Subcutaneous abdominal adipose tissue (tissue), 5 donors: ENCODE results near the gene RAB40AL.
A peak's percentile ranks its signal among the peaks of the same experiment; 100 is the strongest.

Experiments
- H3K27ac ChIP-seq: one replicate; pipeline ENCODE4 v1.7.0; 2013; ENCODE audit warnings: low read depth, mild to moderate bottlenecking, inconsistent platforms, low read length, moderate library complexity
- H3K27me3 ChIP-seq, 5 donors: one replicate each; pipeline ENCODE4 v1.7.0; 2013; ENCODE audit warnings: low read length in 5 of 5, inconsistent platforms in 1 of 5; ENCODE audit not compliant: control insufficient read depth in 5 of 5, insufficient read depth in 4 of 5
- H3K36me3 ChIP-seq, 5 donors: one replicate each; pipeline ENCODE4 v1.7.0; 2013; ENCODE audit warnings: low read length in 5 of 5; ENCODE audit not compliant: control insufficient read depth in 5 of 5, insufficient read depth in 5 of 5
- H3K4me1 ChIP-seq, 5 donors: one replicate each; pipeline ENCODE4 v1.7.0; 2013; ENCODE audit warnings: low read length in 5 of 5, mild to moderate bottlenecking in 3 of 5, moderate library complexity in 1 of 5; ENCODE audit not compliant: control insufficient read depth in 5 of 5, insufficient read depth in 5 of 5
- H3K4me3 ChIP-seq, 5 donors: one replicate each; pipeline ENCODE4 v1.7.0; 2013; ENCODE audit warnings: low read length in 5 of 5, low read depth in 1 of 5
- H3K9ac ChIP-seq, 5 donors: one replicate each; pipeline ENCODE4 v1.7.0; 2013; ENCODE audit warnings: low read length in 5 of 5, mild to moderate bottlenecking in 4 of 5, moderate library complexity in 3 of 5
- H3K9me3 ChIP-seq, 5 donors: one replicate each; pipeline ENCODE4 v1.7.0; 2013; ENCODE audit warnings: low read length in 5 of 5; ENCODE audit not compliant: control insufficient read depth in 5 of 5
- donor health status: healthy.
- donor health status: healthy.
- donor health status: healthy.
- donor health status: healthy.
- donor health status: healthy.

The RAB40AL gene

DNA sequence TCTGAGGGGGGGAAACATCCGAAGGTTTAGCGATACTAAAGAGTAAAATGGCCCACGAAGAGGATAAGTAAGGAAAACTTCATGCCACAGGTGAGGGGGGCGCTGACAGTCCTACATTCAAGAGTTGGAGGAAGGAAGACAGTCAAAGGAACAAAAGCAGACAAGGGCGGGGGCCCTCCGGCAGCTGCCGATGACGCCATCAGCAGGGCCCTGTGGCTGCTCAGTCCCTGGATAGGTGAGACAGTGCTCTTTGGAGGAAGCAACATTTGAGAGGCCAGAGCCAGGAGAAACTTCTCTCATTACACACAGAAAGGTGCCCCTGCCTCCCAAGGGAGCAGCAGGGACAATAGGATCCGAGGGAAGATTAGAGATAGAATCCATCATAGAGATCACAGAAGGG is 41.5 kb downstream of the RAB40AL start:
- Histone ChIP-seq H3K36me3 (no peaks in the 10 kb centered on the region), H3K27me3 (peaks cover 0 to 18% (median 9%) of the 10 kb centered on the region in 5 donors), H3K27ac (no peak overlapping the region), H3K9ac (no peak overlapping the region), H3K9me3 (peaks cover 0 to 4% (median 0%) of the 10 kb centered on the region in 5 donors), H3K4me3 (no peak overlapping the region), H3K4me1 (peaks cover 0 to 7% (median 0%) of the 10 kb centered on the region in 5 donors)

DNA sequence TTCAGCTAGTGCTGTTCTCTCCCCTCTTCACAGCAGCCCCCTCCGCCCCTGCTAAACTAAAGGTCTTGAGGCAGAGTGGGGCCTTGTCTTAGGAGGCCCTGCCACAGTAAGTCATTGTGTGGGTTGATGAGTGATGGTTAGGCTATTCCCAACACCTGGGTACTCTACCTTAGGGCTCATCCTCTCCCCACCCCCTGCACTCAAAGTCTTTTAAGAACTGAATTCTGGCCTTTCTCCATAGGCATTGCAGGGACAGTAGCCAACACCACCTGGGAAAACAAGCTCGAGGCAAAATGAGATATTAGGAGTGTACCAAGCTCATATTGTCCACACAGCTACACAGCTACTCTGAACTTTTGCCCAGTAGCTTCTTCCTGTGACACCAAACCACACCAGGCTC is 42.5 kb downstream of the RAB40AL start:
- H3K27me3 ChIP-seq, result peaks cover 0 to 16% (median 9%) of the 10 kb centered on the region in 5 donors
- no peaks in the 10 kb centered on the region for H3K36me3 ChIP-seq
- H3K4me1 ChIP-seq, result peaks cover 0 to 7% (median 0%) of the 10 kb centered on the region in 5 donors
- H3K9me3 ChIP-seq, result peaks cover 0 to 2% (median 0%) of the 10 kb centered on the region in 5 donors
- no peak overlapping the region for H3K4me3 ChIP-seq
- H3K27ac ChIP-seq, result no peak overlapping the region
- no peak overlapping the region for H3K9ac ChIP-seq

DNA sequence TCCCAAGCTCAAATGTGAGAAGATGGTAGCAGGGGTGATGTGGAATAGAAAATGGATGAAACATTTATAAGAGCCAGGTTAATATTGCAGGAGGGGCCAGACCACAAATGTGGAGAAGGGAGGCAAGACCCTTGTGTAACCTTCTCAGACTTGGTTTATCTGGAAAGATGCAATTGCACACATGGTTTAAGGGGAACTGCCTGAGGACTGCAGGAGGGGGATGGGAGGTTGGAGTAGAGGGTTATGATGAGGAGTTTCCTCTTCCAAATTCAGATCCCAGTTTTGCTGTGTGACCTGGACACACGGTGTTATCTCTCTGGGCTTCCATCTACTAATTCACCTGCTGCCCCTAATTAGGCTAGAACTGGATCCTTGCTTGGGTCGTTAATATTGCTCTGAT is 46.1 kb downstream of the RAB40AL start:
- Histone ChIP-seq H3K27me3 (peaks cover 0 to 17% (median 6%) of the 10 kb centered on the region in 5 donors), H3K4me1 (peaks cover 0 to 18% (median 8%) of the 10 kb centered on the region in 5 donors), H3K4me3 (no peak overlapping the region), H3K9me3 (peaks cover 0 to 2% (median 0%) of the 10 kb centered on the region in 5 donors), H3K27ac (no peak overlapping the region), H3K9ac (no peak overlapping the region), H3K36me3 (no peaks in the 10 kb centered on the region)

DNA sequence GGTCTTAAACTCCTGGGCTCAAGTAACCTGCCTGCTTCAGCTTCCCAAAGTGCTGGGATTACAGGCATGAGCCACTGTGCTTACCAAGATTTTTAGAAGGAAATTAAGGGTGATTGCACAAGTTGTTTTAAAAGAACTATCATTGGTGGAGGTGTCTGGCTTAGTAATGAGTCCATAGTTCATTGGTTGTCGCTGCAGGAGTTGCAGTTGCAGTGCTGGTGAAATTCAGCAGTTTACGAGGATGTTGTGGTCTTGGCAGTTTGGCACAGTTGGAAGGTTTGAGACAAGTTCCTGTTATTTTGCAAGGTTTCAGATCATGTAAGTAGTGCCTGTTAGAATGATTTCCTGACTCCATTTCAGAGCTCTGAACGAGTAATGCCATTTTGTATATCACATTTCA is 48.1 kb downstream of the RAB40AL start:
- Histone ChIP-seq H3K36me3 (no peaks in the 10 kb centered on the region), H3K4me3 (peak overlapping the region in 1 of 5 donors; percentile 11), H3K27me3 (peaks cover 0 to 14% (median 4%) of the 10 kb centered on the region in 5 donors), H3K9me3 (peaks cover 0 to 2% (median 0%) of the 10 kb centered on the region in 5 donors), H3K4me1 (peaks cover 0 to 18% (median 8%) of the 10 kb centered on the region in 5 donors), H3K27ac (no peak overlapping the region), H3K9ac (no peak overlapping the region)
